Spleen (tissue), 7 donors: ENCODE measurements around the gene INSR.

Experiments used
- POLR2A ChIP-seq, 3 donors: fragments of 450-650 bp; IDR thresholded peaks; one replicate each; pipeline ENCODE4 v1.5.1; 2017; ENCODE audit warnings: antibody characterized with exemption in 3 of 3, mild to moderate bottlenecking in 1 of 3
- POLR2AphosphoS5 ChIP-seq, 3 donors: sonication (generic); formaldehyde crosslinking; IDR thresholded peaks; one replicate each; pipeline ENCODE4 v1.5.1; 2017; ENCODE audit warnings: antibody characterized with exemption in 3 of 3
- TF ChIP-seq, protein P1 (sequence below), 11 experiments: fragments of 200-600 bp in 7 of 11; fragments of 450-650 bp in 4 of 11; sonication (generic) in 4 of 11; IDR thresholded peaks in 8 of 11; conservative IDR thresholded peaks in 3 of 11; 1 replicate in 7 of 11; 2 replicates in 4 of 11; pipeline versions ENCODE4 v1.4.0 to v1.8.0; 2016 to 2021; ENCODE audit warnings: antibody characterized with exemption in 11 of 11, inconsistent platforms in 4 of 11, mild to moderate bottlenecking in 1 of 11
- donor health status: DM: no; HTN: no; CAD: no; lungs with moderate emphysema.
- donor health status: DM: no; HTN: no; CAD: no.
- donor health status: DM: no; HTN: no; CAD: no.

DNA sequence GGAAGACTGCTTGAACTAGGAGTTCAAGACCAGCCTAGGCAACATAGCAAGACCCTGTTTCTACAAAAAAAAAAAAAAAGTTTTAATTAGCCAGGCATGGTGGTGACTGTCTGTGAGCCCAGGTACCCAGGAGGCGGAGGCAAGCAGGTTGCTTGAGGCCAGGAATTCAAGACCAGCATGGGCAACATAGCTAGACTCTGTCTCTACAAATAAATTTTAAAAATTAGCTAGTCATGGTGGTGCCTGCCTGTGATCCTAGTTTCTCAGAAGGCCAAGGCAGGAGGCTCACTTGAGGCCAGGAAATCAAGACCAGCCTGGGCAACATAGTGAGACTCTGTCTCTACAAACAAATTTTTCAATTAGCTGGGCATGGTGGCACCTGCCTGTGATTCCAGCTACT, 6.1 kb downstream of the INSR start:
- TF ChIP-seq, protein P1, sequence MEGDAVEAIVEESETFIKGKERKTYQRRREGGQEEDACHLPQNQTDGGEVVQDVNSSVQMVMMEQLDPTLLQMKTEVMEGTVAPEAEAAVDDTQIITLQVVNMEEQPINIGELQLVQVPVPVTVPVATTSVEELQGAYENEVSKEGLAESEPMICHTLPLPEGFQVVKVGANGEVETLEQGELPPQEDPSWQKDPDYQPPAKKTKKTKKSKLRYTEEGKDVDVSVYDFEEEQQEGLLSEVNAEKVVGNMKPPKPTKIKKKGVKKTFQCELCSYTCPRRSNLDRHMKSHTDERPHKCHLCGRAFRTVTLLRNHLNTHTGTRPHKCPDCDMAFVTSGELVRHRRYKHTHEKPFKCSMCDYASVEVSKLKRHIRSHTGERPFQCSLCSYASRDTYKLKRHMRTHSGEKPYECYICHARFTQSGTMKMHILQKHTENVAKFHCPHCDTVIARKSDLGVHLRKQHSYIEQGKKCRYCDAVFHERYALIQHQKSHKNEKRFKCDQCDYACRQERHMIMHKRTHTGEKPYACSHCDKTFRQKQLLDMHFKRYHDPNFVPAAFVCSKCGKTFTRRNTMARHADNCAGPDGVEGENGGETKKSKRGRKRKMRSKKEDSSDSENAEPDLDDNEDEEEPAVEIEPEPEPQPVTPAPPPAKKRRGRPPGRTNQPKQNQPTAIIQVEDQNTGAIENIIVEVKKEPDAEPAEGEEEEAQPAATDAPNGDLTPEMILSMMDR (IDR thresholded peaks at IDR 0.05 in 8 of 11, conservative IDR thresholded peaks at IDR 0.05 in 3 of 11): no peak
- TF ChIP-seq POLR2A (IDR thresholded peaks at IDR 0.05) (no peak), POLR2AphosphoS5 (IDR thresholded peaks at IDR 0.05) (no peak)
